ENCODE data around the gene NUP133. TPM values are rescaled to one million over a fixed set of nuclear protein-coding genes. Genes with fewer than 3 reads are reported as not detected.

Gene NUP133
- total and polyA plus RNA-seq, 2 donors (not counting 3 experiments of a cell fraction or from before 2014, with no cell fraction given): 13.4 to 43.2 TPM

DNA sequence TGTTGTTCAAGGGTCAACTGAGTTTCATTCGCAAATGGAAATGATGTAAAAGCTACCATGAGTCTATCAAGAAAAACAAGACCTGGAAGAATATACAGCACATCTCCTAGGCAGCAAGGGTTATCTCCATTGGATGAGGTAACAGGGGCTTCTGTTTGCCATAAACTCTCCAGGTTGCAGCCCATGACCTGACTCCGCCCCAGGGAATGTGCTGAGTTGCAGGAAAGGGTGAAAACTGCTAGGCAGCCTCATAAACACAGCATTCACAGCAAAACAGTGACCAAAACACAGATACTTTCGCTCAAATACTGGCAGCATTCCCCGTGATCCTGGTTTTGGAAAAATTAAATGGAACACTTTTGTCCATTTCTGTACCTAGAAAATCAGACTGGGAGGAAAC, 54.1 kb downstream of the NUP133 start:
- dilution Hi-C loops (cut with MboI; ENCODE audit: extremely low pct_ligation_motif_present, low sequenced_read_pairs) (no loop called here), intact Hi-C loops (cut with micrococcal nuclease) (no loop called here)
- Histone ChIP-seq H3K27me3 (ENCODE audit: control insufficient read depth in 2 of 2, insufficient read depth in 2 of 2, low read length in 2 of 2) (no peaks in the 10 kb centered on the region), H4K20me1 (replicated peaks; ENCODE audit: control insufficient read depth, extremely low read depth, insufficient read depth, low read length) (no peaks in the 10 kb centered on the region), H3K4me2 (ENCODE audit: insufficient read depth, low read length) (no peak overlapping the region), H3K27ac (ENCODE audit: insufficient read depth, low read depth, low read length) (no peak overlapping the region), H3K4me1 (ENCODE audit: control insufficient read depth, extremely low read depth, insufficient read depth, low read length) (no peaks in the 10 kb centered on the region), H3K36me3 (ENCODE audit: control insufficient read depth in 2 of 2, extremely low read depth in 1 of 2, insufficient read depth in 2 of 2, low read length in 2 of 2) (peaks cover 5% of the 10 kb centered on the region in 2 experiments), H3K9me3 (replicated peaks; ENCODE audit: control insufficient read depth, insufficient read depth, low read length) (no peaks in the 10 kb centered on the region), H3K79me2 (ENCODE audit: control insufficient read depth, insufficient read depth, low read length) (no peaks in the 10 kb centered on the region), H2AFZ (ENCODE audit: low read depth, low read length) (no peak overlapping the region), H3K9me1 (replicated peaks; ENCODE audit: control insufficient read depth, extremely low read depth, insufficient read depth, low read length) (no peaks in the 10 kb centered on the region), H3K4me3 (replicated peaks in 1 of 3; ENCODE audit: insufficient read depth in 1 of 3, low read depth in 1 of 3, low read length in 3 of 3) (no peak overlapping the region), H3K9ac (replicated peaks; ENCODE audit: extremely low read depth, insufficient read depth, low read length) (no peak overlapping the region)
- FAIRE-seq (no peak), DNase-seq (ENCODE audit: low read depth, low spot score) (no peak)
- POLR2A ChIA-PET: no interaction called here
- CTCF ChIA-PET: interaction anchor here (1.8 kb wide), 1 partner anchor 14 kb away, joined by 4 read pairs; no protein-coding TSS in a partner anchor
- no TSS peak for BruUV-seq (replicated peaks)
- no peak for TF ChIP-seq MYC (IDR thresholded peaks at IDR 0.05; ENCODE audit: low read depth, low read length)
- TF ChIP-seq FOS (IDR thresholded peaks at IDR 0.05; ENCODE audit: borderline replicate concordance, insufficient read depth, low read length): no peak
- no peak for TF ChIP-seq EZH2 (IDR thresholded peaks at IDR 0.05; ENCODE audit: borderline replicate concordance, low read depth, low read length, severe bottlenecking)
- no peak for TF ChIP-seq GATA2 (IDR thresholded peaks at IDR 0.05; ENCODE audit: insufficient read depth, insufficient read length, low read depth, low read length)
- TF ChIP-seq, protein P1, sequence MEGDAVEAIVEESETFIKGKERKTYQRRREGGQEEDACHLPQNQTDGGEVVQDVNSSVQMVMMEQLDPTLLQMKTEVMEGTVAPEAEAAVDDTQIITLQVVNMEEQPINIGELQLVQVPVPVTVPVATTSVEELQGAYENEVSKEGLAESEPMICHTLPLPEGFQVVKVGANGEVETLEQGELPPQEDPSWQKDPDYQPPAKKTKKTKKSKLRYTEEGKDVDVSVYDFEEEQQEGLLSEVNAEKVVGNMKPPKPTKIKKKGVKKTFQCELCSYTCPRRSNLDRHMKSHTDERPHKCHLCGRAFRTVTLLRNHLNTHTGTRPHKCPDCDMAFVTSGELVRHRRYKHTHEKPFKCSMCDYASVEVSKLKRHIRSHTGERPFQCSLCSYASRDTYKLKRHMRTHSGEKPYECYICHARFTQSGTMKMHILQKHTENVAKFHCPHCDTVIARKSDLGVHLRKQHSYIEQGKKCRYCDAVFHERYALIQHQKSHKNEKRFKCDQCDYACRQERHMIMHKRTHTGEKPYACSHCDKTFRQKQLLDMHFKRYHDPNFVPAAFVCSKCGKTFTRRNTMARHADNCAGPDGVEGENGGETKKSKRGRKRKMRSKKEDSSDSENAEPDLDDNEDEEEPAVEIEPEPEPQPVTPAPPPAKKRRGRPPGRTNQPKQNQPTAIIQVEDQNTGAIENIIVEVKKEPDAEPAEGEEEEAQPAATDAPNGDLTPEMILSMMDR (IDR thresholded peaks at IDR 0.05; ENCODE audit: extremely low read depth in 1 of 2, insufficient read depth in 1 of 2, low read depth in 1 of 2, low read length in 2 of 2): no peak
- TF ChIP-seq, protein P2, sequence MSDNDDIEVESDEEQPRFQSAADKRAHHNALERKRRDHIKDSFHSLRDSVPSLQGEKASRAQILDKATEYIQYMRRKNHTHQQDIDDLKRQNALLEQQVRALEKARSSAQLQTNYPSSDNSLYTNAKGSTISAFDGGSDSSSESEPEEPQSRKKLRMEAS (IDR thresholded peaks at IDR 0.05; ENCODE audit: insufficient read depth, insufficient read length): no peak
- no peak for TF ChIP-seq JUN (IDR thresholded peaks at IDR 0.05; ENCODE audit: borderline replicate concordance, insufficient read depth, insufficient read length, low read depth)
- TF ChIP-seq POLR2AphosphoS5 (IDR thresholded peaks at IDR 0.05; ENCODE audit: insufficient read depth, low read depth, low read length): no peak
- no peak for TF ChIP-seq POLR2A (IDR thresholded peaks at IDR 0.05; ENCODE audit: low read depth, low read length)

Measured in endothelial cell of umbilical vein (primary cell).